Upper lobe of left lung (tissue), 6 donors: ENCODE measurements around the gene FHIT. TPM values are rescaled to one million over a fixed set of nuclear protein-coding genes. Genes with fewer than 3 reads are reported as not detected.

Source experiments
- ATAC-seq, 2 donors: fragments of 200-7000 bp; cut with Tn5 transposase; one replicate each; pipeline ENCODE4 v1.9.1; 2022; ENCODE audit warnings: mild to moderate bottlenecking in 2 of 2, moderate library complexity in 2 of 2; ENCODE audit not compliant: low FRiP score in 2 of 2
- DNase-seq, 2 donors: peaks; one replicate each; pipeline ENCODE4 v3.0.0-alpha.2; 2019 to 2020
- H3K27ac ChIP-seq, 4 donors: fragments of 200-600 bp; sonication (generic); one replicate each; pipeline ENCODE4 v1.5.1; 2016 to 2019
- H3K27me3 ChIP-seq, 4 donors: fragments of 200-600 bp; sonication (generic); one replicate each; pipeline ENCODE4 v1.5.1; 2017 to 2019
- H3K36me3 ChIP-seq, 4 donors: fragments of 200-600 bp; sonication (generic); one replicate each; pipeline ENCODE4 v1.5.1; 2016 to 2019
- H3K4me1 ChIP-seq, 4 donors: fragments of 200-600 bp; sonication (generic); one replicate each; pipeline ENCODE4 v1.5.1; 2018 to 2019
- H3K4me3 ChIP-seq, 4 donors: fragments of 200-600 bp; sonication (generic); one replicate each; pipeline ENCODE4 v1.5.1; 2017 to 2019; ENCODE audit warnings: mild to moderate bottlenecking in 2 of 4, moderate library complexity in 1 of 4
- H3K9me3 ChIP-seq, 4 donors: fragments of 200-600 bp; sonication (generic); one replicate each; pipeline ENCODE4 v1.5.1; 2018 to 2019
- EP300 ChIP-seq, 4 donors: sonication (generic); formaldehyde crosslinking; IDR thresholded peaks; one replicate each; pipeline ENCODE4 v1.5.1; 2017; ENCODE audit warnings: antibody characterized with exemption in 4 of 4, control low read depth in 2 of 4
- POLR2A ChIP-seq, 4 donors: fragments of 450-650 bp; IDR thresholded peaks; one replicate each; pipeline ENCODE4 v1.5.1; 2016 to 2017; ENCODE audit warnings: antibody characterized with exemption in 4 of 4, mild to moderate bottlenecking in 2 of 4
- POLR2AphosphoS5 ChIP-seq, 2 donors: sonication (generic); formaldehyde crosslinking; IDR thresholded peaks; one replicate each; pipeline ENCODE4 v1.5.1; 2017; ENCODE audit warnings: antibody characterized with exemption in 2 of 2
- WGBS, 2 donors: methylation state at CpG; one replicate each; pipeline ENCODE4 v1.1.5; 2017 to 2018; 5-methylcytosine and 5-hydroxymethylcytosine counted together
- total RNA-seq, 6 donors: library from RNA; depleted of rRNA in 4 of 6; stranded (reverse); fragments of >200 nt in 4 of 6; gene quantifications; one replicate each; pipeline versions ENCODE4 v1.1.0 to v1.2.1, GENCODE V29; 2016 to 2021
- TF ChIP-seq, protein P1 (sequence below), 6 experiments: fragments of 450-650 bp in 4 of 6; fragments of 200-600 bp in 2 of 6; sonication (generic) in 2 of 6; IDR thresholded peaks; one replicate each; pipeline ENCODE4 v1.5.1; 2016 to 2019; ENCODE audit warnings: antibody characterized with exemption in 6 of 6
- donor health status: DM: no; HTN: no; CAD: no; lungs with moderate emphysema.
- donor health status: DM: no; HTN: yes; CAD: no; lungs with severe emphysema.

The FHIT gene
- total RNA-seq, 6 donors from 2014 or later, result 6.8 to 56.6 (median 11.1) TPM

- TF ChIP-seq POLR2AphosphoS5 (IDR thresholded peaks at IDR 0.05) (no peak), EP300 (IDR thresholded peaks at IDR 0.05) (no peak), POLR2A (IDR thresholded peaks at IDR 0.05) (no peak)
- TF ChIP-seq, protein P1, sequence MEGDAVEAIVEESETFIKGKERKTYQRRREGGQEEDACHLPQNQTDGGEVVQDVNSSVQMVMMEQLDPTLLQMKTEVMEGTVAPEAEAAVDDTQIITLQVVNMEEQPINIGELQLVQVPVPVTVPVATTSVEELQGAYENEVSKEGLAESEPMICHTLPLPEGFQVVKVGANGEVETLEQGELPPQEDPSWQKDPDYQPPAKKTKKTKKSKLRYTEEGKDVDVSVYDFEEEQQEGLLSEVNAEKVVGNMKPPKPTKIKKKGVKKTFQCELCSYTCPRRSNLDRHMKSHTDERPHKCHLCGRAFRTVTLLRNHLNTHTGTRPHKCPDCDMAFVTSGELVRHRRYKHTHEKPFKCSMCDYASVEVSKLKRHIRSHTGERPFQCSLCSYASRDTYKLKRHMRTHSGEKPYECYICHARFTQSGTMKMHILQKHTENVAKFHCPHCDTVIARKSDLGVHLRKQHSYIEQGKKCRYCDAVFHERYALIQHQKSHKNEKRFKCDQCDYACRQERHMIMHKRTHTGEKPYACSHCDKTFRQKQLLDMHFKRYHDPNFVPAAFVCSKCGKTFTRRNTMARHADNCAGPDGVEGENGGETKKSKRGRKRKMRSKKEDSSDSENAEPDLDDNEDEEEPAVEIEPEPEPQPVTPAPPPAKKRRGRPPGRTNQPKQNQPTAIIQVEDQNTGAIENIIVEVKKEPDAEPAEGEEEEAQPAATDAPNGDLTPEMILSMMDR (IDR thresholded peaks at IDR 0.05), result no peak
- 89 to 96% methylated on average over 3 of the region's 3 CpGs for WGBS, 2 donors
- Histone ChIP-seq H3K4me3 (no peak overlapping the region), H3K9me3 (no peaks in the 10 kb centered on the region), H3K27ac (no peak overlapping the region), H3K36me3 (no peaks in the 10 kb centered on the region), H3K27me3 (no peaks in the 10 kb centered on the region), H3K4me1 (no peaks in the 10 kb centered on the region)
- DNase-seq (no peak), ATAC-seq (no peak)
Measured at GRCh38 chr3:60986552-60986951, 264.7 kb downstream of the FHIT start.

DNA sequence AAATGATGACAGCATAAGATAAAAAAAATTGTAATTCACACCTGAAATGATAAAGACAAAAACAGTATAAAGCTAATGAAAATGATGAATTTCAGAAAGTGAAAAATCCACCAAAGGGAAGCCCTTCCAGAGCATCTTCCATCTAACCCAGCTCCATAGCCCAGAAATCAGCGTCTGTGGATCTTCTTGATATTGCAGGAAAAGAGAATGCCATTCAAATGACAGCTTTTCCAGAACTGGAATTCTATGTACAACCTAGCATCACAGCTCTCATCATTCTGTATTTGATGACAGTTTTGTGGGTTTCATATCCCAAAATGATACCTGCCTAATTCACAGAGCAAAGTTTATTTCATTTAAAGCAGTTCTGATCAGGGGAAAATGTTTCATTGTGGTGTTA is 267.3 kb downstream of the FHIT start:
- Histone ChIP-seq H3K4me3 (no peak overlapping the region), H3K36me3 (no peaks in the 10 kb centered on the region), H3K27me3 (no peaks in the 10 kb centered on the region), H3K27ac (no peak overlapping the region), H3K9me3 (no peaks in the 10 kb centered on the region), H3K4me1 (no peaks in the 10 kb centered on the region)
- ATAC-seq (no peak), DNase-seq (no peak)
- 75 to 93% methylated on average over 1 of the region's 1 CpG for WGBS, 2 donors
- TF ChIP-seq EP300 (IDR thresholded peaks at IDR 0.05), result no peak
- TF ChIP-seq, protein P1 (IDR thresholded peaks at IDR 0.05), result no peak
- TF ChIP-seq POLR2AphosphoS5 (IDR thresholded peaks at IDR 0.05), result no peak
- TF ChIP-seq POLR2A (IDR thresholded peaks at IDR 0.05), result no peak

DNA sequence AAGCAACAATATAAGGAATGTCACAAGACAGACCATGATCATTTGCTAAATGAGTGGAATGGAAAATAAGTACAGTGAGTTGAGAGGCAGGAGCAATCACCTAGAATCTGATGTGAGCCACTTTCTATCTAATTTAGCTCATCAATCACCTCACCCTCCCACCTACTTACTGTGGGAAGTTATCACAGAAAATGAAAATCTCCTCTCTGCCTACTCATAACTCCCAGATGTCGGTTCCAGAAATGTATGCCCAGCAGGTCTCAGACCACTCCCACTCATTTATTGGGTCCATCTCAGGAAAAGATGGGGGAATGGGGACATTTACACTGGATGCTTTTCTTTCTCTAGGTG is 270.9 kb downstream of the FHIT start:
- Histone ChIP-seq H3K27me3 (no peaks in the 10 kb centered on the region), H3K9me3 (no peaks in the 10 kb centered on the region), H3K36me3 (no peaks in the 10 kb centered on the region), H3K4me1 (no peaks in the 10 kb centered on the region), H3K27ac (no peak overlapping the region), H3K4me3 (no peak overlapping the region)
- TF ChIP-seq EP300 (IDR thresholded peaks at IDR 0.05), result no peak
- TF ChIP-seq POLR2A (IDR thresholded peaks at IDR 0.05), result no peak
- TF ChIP-seq, protein P1 (IDR thresholded peaks at IDR 0.05), result no peak
- no peak for TF ChIP-seq POLR2AphosphoS5 (IDR thresholded peaks at IDR 0.05)
- ATAC-seq (no peak), DNase-seq (no peak)
- 30 to 94% methylated on average over 1 of the region's 1 CpG for WGBS, 2 donors

- TF ChIP-seq POLR2A (IDR thresholded peaks at IDR 0.05) (no peak), EP300 (IDR thresholded peaks at IDR 0.05) (no peak), POLR2AphosphoS5 (IDR thresholded peaks at IDR 0.05) (no peak)
- TF ChIP-seq, protein P1 (IDR thresholded peaks at IDR 0.05), result no peak
- Histone ChIP-seq H3K27me3 (no peaks in the 10 kb centered on the region), H3K4me3 (no peak overlapping the region), H3K9me3 (no peaks in the 10 kb centered on the region), H3K36me3 (no peaks in the 10 kb centered on the region), H3K27ac (no peak overlapping the region), H3K4me1 (no peaks in the 10 kb centered on the region)
- WGBS, 2 donors, result 62 to 67% methylated on average over 6 of the region's 6 CpGs
- DNase-seq, result peak in 1 of 2 donors; percentile 21
- ATAC-seq, result peak in 1 of 2 donors; percentile 34
Measured at GRCh38 chr3:60979461-60980341, 271.6 kb downstream of the FHIT start.

GRCh38 chr3:60973321-60973720 is 277.9 kb downstream of the FHIT start:
- 35 to 55% methylated on average over 1 of the region's 1 CpG for WGBS, 2 donors
- no peak for ATAC-seq
- Histone ChIP-seq H3K27ac (no peak overlapping the region), H3K4me1 (no peaks in the 10 kb centered on the region), H3K4me3 (no peak overlapping the region), H3K36me3 (no peaks in the 10 kb centered on the region), H3K27me3 (no peaks in the 10 kb centered on the region), H3K9me3 (peaks cover 0 to 12% (median 6%) of the 10 kb centered on the region in 4 donors)
- TF ChIP-seq POLR2A (IDR thresholded peaks at IDR 0.05) (no peak), EP300 (IDR thresholded peaks at IDR 0.05) (no peak), POLR2AphosphoS5 (IDR thresholded peaks at IDR 0.05) (no peak)
- TF ChIP-seq, protein P1 (IDR thresholded peaks at IDR 0.05), result no peak
- DNase-seq, result no peak
